Measurements from ENCODE around the gene CD83. TPM values are rescaled to one million over a fixed set of nuclear protein-coding genes. Genes with fewer than 3 reads are reported as not detected.
A peak's percentile ranks its signal among the peaks of the same experiment; 100 is the strongest.
"Not testable (repeated sequence)": the region's sequence is repeated elsewhere in the genome, so short reads cannot be mapped to it uniquely, and the experiment has no call there.

Gene CD83, protein sequence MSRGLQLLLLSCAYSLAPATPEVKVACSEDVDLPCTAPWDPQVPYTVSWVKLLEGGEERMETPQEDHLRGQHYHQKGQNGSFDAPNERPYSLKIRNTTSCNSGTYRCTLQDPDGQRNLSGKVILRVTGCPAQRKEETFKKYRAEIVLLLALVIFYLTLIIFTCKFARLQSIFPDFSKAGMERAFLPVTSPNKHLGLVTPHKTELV
- total RNA-seq, result 10 to 100 TPM in 2 of 4 donors, 1 to 10 TPM in 2; 4.9 to 20.4 (median 12.4) TPM

DNA sequence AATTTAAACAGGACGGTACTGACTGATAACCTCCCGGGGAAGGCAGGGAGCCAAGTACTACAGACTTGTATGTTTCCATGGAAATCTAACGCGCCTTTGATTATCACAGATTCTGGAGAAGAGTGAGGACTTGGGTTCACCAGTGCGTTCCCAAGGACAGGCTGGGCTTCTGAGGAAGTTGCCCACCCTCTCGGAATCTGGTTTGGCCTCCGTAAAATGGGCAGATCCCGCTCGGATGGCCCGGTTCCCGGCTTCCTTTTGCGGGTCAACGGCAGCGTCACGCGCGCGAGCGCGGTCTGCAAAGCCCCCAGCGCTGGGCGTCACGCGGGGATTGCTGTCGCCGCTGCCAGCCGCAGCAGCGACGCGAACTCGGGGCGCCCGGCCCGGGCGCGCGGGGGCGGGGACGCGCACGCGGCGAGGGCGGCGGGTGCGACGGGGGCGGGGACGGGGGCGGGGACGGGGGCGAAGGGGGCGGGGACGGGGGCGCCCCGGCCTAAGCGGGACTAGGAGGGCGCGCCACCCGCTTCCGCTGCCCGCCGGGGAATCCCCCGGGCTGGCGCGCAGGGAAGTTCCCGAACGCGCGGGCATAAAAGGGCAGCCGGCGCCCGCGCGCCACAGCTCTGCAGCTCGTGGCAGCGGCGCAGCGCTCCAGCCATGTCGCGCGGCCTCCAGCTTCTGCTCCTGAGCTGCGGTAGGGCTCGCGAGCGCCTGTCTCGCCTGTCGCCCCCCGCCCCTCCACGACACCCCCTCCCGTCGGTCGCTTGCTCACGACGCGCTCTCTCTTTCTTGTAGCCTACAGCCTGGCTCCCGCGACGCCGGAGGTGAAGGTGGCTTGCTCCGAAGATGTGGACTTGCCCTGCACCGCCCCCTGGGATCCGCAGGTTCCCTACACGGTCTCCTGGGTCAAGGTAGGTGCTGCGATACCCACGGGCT is at the start of gene CD83:
Gene CD83 (plus strand): TSS at position 615 of the 933 bp plus-strand sequence. CDS start 40 bp downstream, at position 655.
- ATAC-seq (ENCODE audit: low FRiP score), result peak; percentile 87
- DNase-seq (ENCODE audit: low spot score), result no peak
- TF ChIP-seq, protein P1, sequence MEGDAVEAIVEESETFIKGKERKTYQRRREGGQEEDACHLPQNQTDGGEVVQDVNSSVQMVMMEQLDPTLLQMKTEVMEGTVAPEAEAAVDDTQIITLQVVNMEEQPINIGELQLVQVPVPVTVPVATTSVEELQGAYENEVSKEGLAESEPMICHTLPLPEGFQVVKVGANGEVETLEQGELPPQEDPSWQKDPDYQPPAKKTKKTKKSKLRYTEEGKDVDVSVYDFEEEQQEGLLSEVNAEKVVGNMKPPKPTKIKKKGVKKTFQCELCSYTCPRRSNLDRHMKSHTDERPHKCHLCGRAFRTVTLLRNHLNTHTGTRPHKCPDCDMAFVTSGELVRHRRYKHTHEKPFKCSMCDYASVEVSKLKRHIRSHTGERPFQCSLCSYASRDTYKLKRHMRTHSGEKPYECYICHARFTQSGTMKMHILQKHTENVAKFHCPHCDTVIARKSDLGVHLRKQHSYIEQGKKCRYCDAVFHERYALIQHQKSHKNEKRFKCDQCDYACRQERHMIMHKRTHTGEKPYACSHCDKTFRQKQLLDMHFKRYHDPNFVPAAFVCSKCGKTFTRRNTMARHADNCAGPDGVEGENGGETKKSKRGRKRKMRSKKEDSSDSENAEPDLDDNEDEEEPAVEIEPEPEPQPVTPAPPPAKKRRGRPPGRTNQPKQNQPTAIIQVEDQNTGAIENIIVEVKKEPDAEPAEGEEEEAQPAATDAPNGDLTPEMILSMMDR (IDR thresholded peaks at IDR 0.05), result no peak

DNA sequence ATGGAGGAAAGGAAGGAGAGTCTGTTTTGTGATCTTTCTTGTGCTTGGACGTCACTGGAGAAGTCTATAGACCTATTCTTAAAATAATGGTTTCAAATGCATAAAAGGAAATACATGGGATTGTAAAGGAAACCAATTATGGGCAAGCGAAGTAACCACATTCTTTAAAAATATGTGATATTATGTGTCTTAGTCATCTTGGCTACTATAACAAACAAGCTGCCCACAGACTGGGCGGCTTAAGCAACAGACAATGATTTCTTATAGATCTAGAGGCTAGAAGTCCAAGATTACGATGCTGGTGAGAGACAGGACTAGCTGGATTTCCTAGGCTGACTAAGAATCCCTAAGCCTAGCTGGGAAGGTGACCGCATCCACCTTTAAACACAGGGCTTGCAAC is 49.4 kb upstream of the CD83 start:
- TF ChIP-seq, protein P1 (IDR thresholded peaks at IDR 0.05), result no peak
- DNase-seq (ENCODE audit: low spot score), result no peak
- peak; percentile 63 for ATAC-seq (ENCODE audit: low FRiP score)

DNA sequence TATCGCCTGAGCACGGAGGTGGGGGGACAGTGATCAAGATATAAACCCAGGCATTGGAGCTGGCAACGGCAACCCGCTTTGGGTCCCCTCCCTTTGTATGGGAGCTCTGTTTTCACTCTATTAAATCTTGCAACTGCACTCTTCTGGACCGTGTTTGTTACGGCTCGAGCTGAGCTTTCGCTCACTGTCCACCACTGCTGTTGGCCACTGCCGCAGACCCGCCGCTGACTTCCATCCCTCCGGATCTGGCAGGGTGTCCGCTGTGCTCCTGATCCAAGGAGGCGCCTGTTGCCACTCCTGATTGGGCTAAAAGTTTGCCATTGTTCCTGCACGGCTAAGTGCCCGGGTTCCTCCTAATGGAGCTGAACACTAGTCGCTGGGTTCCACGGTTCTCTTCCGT is 48.9 kb upstream of the CD83 start:
- DNase-seq (ENCODE audit: low spot score), result no peak
- ATAC-seq (ENCODE audit: low FRiP score), result no peak
- TF ChIP-seq, protein P1 (IDR thresholded peaks at IDR 0.05), result no peak

DNA sequence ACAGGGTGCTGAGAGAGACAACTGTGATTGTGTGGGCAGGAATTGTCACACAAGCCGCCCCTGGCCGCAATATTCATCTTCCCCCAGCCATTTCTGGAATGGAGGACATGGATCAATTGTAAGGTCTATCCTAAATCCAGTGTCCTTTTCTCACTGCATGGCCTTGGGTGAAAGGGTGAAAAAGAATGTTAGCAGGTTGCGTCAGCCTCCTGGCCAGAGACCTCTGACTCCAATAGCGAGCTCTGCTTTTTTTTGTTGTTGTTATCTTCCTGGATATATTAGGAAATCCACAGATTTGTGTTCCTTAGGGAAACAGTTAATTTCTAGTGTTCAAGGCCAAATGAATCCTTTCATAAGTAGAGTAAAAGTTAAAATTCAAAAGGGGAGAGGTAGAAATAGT is 47.1 kb upstream of the CD83 start:
- no peak for ATAC-seq (ENCODE audit: low FRiP score)
- TF ChIP-seq, protein P1 (IDR thresholded peaks at IDR 0.05), result no peak
- DNase-seq (ENCODE audit: low spot score), result no peak

DNA sequence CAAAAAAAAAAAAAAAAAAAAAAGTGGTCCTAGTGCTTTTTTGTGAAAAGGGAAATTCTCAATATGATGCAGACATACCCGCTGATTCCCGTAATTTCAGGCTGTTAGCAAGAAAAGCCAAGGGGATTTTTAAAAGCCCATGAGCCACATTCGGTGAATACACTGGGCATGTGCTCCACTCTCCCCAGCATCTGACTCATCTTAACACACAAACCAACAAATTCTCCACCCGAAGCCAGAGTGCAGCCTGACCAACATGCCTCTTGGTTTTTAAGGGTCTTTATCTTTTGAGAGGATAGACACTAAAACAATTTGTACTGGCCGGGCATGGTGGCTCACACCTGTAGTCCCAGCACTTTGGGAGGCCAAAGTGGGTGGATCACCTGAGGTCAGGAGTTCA is 45.5 kb upstream of the CD83 start:
- TF ChIP-seq, protein P1 (IDR thresholded peaks at IDR 0.05), result no peak
- DNase-seq (ENCODE audit: low spot score) (no peak), ATAC-seq (ENCODE audit: low FRiP score) (no peak)

DNA sequence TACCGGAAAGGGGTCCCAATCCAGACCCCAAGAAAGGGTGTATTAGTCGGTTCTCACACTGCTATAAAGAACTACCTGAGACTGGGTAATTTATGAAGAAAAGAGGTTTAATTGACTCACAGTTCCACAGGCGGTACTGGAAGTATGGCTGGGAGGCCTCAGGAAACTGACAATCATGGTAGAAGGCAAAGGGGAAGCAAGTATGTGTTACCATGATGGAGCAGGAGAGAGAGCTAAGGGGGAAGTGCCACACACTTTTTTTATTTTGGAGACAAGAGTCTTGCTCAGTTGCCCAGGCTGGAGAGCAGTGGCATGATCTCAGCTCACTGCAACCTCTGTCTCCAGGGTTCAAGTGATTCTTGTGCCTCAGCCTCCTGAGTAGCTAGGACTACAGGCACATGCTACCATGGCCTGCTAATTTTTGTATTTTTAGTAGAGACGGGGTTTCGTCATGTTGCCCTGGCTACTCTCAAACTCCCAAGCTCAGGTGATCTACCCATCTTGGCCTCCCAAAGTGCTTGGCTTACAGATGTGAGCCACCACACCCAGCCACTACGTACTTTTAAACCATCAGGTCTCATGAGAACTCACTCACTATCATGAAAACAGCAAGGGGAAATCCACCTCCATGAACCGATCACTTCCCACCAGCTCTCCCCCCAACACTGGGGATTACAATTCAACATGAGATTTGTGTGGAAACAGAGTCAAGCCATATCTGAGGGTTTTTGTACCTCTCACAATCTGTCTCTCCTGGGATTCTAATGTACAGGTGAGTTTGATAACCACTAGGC is 43.8 kb upstream of the CD83 start:
- ATAC-seq (ENCODE audit: low FRiP score); DNase-seq (ENCODE audit: low spot score): not testable (repeated sequence)

Data from omental fat pad (tissue), 4 donors.